HS-27A (cell line): ENCODE measurements around the gene DMBX1.

Experiments used
- DNase-seq: peaks from one replicate; pipeline ENCODE4 v3.0.0-alpha.2; 2012; ENCODE audit warnings: low read depth, missing footprints

Gene DMBX1

GRCh38 chr1:46525253-46525983, 35.8 kb downstream of the DMBX1 start:
- DNase-seq: no peak

- DNase-seq: no peak
Measured at GRCh38 chr1:46526013-46526690, 36.5 kb downstream of the DMBX1 start.

GRCh38 chr1:46526691-46527291, 37.2 kb downstream of the DMBX1 start:
- DNase-seq: no peak

GRCh38 chr1:46527474-46528296, 38.0 kb downstream of the DMBX1 start:
- no peak for DNase-seq

- no peak for DNase-seq
Measured at GRCh38 chr1:46528297-46528955, 38.8 kb downstream of the DMBX1 start.

GRCh38 chr1:46529031-46529630, 39.5 kb downstream of the DMBX1 start:
- no peak for DNase-seq

GRCh38 chr1:46530311-46530710, 40.7 kb downstream of the DMBX1 start:
- no peak for DNase-seq

GRCh38 chr1:46530791-46531409, 41.3 kb downstream of the DMBX1 start:
- DNase-seq: no peak

- no peak for DNase-seq
Measured at GRCh38 chr1:46532095-46532494, 42.5 kb downstream of the DMBX1 start.

- no peak for DNase-seq
Measured at GRCh38 chr1:46532498-46533178, 43.0 kb downstream of the DMBX1 start.

- no peak for DNase-seq
Measured at GRCh38 chr1:46533179-46533864, 43.7 kb downstream of the DMBX1 start.

- no peak for DNase-seq
Measured at GRCh38 chr1:46535063-46535462, 45.4 kb downstream of the DMBX1 start.

- no peak for DNase-seq
Measured at GRCh38 chr1:46536527-46536926, 46.9 kb downstream of the DMBX1 start.

- no peak for DNase-seq
Measured at GRCh38 chr1:46537651-46538050, 48.0 kb downstream of the DMBX1 start.

- DNase-seq: no peak
Measured at GRCh38 chr1:46538147-46538546, 48.5 kb downstream of the DMBX1 start.
